HepG2 (cell line): ENCODE data around the gene ZNF783.

ENCODE experiments used
- CEBPB ChIP-seq: IDR thresholded peaks from 2 replicates; pipeline ENCODE4 v1.6.1; 2011; ENCODE audit warnings: low read depth, low read length, improper control_type of control experiment, borderline replicate concordance
- EZH2 ChIP-seq: conservative IDR thresholded peaks from 2 replicates; pipeline ENCODE4 v1.6.1; 2012; ENCODE audit warnings: mild to moderate bottlenecking, low read depth, low read length, moderate library complexity
- HNRNPH1 ChIP-seq: fragments of 200-400 bp; formaldehyde crosslinking; optimal IDR thresholded peaks from 2 replicates; pipeline ENCODE3; 2017; ENCODE audit warnings: mild to moderate bottlenecking, low read depth, low read length
- RFX5 ChIP-seq: IDR thresholded peaks from 2 replicates; pipeline ENCODE4 v1.6.1; 2011; ENCODE audit warnings: low read depth, low read length, improper control_type of control experiment
- SRSF1 ChIP-seq: fragments of 200-400 bp; formaldehyde crosslinking; optimal IDR thresholded peaks from 2 replicates; pipeline ENCODE3; 2017; ENCODE audit warnings: mild to moderate bottlenecking, low read depth, low read length, moderate library complexity
- SRSF9 ChIP-seq: fragments of 200-400 bp; formaldehyde crosslinking; IDR thresholded peaks from 2 replicates; pipeline ENCODE4 v1.6.1; 2018; ENCODE audit warnings: borderline replicate concordance, mild to moderate bottlenecking, low read depth, low read length; ENCODE audit not compliant: insufficient read depth, poor library complexity, severe bottlenecking
- ZNF577 ChIP-seq: sonication (generic); formaldehyde crosslinking; IDR thresholded peaks from 2 replicates; pipeline ENCODE4 v1.4.0; 2020; ENCODE audit warnings: mild to moderate bottlenecking, low read depth, missing genetic modification reagents, borderline replicate concordance
- TF ChIP-seq, protein P1 (sequence below): sonication (generic); formaldehyde crosslinking; IDR thresholded peaks from 2 replicates; pipeline ENCODE4 v1.4.0; 2020; ENCODE audit warnings: mild to moderate bottlenecking, missing genetic modification reagents
- TF ChIP-seq, protein P2 (sequence below): sonication (generic); formaldehyde crosslinking; IDR thresholded peaks from 2 replicates; pipeline ENCODE4 v1.5.0; 2020; ENCODE audit warnings: mild to moderate bottlenecking, missing genetic modification reagents, moderate library complexity
- TF ChIP-seq, protein P3 (sequence below): sonication (generic); formaldehyde crosslinking; IDR thresholded peaks from 2 replicates; pipeline ENCODE4 v1.8.0; 2022; ENCODE audit warnings: missing genetic modification reagents, mild to moderate bottlenecking, borderline replicate concordance

DNA sequence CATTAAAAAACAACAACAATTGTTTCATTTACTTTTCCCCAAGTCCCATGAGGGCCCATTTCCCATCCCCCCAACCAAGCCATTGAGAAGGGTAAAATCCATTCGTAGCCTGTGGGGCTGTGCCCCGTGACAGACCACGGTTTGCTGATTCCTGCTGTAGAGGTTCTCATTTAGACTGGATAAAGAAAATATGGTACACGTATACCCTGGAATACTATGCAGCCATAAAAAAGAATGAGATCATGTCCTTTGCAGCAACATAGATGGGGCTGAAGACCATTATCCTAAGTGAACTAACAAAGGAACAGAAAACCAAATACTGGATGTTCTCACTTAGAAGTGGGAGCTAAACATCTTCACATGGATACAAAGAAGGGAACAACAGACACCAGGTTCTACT lies 44.9 kb downstream of the ZNF783 start:
- TF ChIP-seq HNRNPH1 = no peak
- TF ChIP-seq, protein P1, sequence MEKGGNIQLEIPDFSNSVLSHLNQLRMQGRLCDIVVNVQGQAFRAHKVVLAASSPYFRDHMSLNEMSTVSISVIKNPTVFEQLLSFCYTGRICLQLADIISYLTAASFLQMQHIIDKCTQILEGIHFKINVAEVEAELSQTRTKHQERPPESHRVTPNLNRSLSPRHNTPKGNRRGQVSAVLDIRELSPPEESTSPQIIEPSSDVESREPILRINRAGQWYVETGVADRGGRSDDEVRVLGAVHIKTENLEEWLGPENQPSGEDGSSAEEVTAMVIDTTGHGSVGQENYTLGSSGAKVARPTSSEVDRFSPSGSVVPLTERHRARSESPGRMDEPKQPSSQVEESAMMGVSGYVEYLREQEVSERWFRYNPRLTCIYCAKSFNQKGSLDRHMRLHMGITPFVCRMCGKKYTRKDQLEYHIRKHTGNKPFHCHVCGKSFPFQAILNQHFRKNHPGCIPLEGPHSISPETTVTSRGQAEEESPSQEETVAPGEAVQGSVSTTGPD (CRISPR knock-in tag) = no peak
- no peak for TF ChIP-seq CEBPB
- TF ChIP-seq RFX5 = no peak
- TF ChIP-seq, protein P2, sequence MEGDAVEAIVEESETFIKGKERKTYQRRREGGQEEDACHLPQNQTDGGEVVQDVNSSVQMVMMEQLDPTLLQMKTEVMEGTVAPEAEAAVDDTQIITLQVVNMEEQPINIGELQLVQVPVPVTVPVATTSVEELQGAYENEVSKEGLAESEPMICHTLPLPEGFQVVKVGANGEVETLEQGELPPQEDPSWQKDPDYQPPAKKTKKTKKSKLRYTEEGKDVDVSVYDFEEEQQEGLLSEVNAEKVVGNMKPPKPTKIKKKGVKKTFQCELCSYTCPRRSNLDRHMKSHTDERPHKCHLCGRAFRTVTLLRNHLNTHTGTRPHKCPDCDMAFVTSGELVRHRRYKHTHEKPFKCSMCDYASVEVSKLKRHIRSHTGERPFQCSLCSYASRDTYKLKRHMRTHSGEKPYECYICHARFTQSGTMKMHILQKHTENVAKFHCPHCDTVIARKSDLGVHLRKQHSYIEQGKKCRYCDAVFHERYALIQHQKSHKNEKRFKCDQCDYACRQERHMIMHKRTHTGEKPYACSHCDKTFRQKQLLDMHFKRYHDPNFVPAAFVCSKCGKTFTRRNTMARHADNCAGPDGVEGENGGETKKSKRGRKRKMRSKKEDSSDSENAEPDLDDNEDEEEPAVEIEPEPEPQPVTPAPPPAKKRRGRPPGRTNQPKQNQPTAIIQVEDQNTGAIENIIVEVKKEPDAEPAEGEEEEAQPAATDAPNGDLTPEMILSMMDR (CRISPR knock-in tag) = no peak
- no peak for TF ChIP-seq EZH2
- TF ChIP-seq ZNF577 (CRISPR knock-in tag) = no peak
- no peak for TF ChIP-seq SRSF9
- no peak for TF ChIP-seq SRSF1
- TF ChIP-seq, protein P3, sequence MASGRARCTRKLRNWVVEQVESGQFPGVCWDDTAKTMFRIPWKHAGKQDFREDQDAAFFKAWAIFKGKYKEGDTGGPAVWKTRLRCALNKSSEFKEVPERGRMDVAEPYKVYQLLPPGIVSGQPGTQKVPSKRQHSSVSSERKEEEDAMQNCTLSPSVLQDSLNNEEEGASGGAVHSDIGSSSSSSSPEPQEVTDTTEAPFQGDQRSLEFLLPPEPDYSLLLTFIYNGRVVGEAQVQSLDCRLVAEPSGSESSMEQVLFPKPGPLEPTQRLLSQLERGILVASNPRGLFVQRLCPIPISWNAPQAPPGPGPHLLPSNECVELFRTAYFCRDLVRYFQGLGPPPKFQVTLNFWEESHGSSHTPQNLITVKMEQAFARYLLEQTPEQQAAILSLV = no peak
